GM19193 (cell line): ENCODE results near the gene BCAN.

Experiments
- POLR2A ChIP-seq: IDR thresholded peaks from 4 replicates; pipeline ENCODE4 v1.6.1; 2011; ENCODE audit not compliant: insufficient read depth, insufficient read length; ENCODE audit errors: extremely low read depth

Gene BCAN

DNA sequence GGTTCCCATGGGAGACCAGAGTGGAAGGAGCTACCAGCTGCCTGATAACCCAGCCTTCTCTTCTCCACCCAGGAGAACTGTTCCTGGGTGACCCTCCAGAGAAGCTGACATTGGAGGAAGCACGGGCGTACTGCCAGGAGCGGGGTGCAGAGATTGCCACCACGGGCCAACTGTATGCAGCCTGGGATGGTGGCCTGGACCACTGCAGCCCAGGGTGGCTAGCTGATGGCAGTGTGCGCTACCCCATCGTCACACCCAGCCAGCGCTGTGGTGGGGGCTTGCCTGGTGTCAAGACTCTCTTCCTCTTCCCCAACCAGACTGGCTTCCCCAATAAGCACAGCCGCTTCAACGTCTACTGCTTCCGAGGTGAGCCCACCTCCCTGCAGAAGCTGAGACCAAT is 6.6 kb downstream of the BCAN start:
- TF ChIP-seq POLR2A, result no peak

GRCh38 chr1:156648951-156649350 is 7.0 kb downstream of the BCAN start:
- no peak for TF ChIP-seq POLR2A

DNA sequence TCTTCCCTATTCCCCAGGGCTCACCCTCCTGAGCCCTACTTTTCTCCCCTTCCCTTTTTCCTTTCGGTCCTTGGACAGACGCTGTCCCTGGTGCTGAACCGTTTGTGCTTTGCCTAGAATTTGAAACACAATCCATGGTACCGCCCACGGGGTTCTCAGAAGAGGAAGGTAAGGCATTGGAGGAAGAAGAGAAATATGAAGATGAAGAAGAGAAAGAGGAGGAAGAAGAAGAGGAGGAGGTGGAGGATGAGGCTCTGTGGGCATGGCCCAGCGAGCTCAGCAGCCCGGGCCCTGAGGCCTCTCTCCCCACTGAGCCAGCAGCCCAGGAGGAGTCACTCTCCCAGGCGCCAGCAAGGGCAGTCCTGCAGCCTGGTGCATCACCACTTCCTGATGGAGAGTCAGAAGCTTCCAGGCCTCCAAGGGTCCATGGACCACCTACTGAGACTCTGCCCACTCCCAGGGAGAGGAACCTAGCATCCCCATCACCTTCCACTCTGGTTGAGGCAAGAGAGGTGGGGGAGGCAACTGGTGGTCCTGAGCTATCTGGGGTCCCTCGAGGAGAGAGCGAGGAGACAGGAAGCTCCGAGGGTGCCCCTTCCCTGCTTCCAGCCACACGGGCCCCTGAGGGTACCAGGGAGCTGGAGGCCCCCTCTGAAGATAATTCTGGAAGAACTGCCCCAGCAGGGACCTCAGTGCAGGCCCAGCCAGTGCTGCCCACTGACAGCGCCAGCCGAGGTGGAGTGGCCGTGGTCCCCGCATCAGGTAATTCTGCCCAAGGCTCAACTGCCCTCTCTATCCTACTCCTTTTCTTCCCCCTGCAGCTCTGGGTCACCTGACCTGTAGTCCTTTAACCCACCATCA is 10.4 kb downstream of the BCAN start:
- TF ChIP-seq POLR2A, result no peak

DNA sequence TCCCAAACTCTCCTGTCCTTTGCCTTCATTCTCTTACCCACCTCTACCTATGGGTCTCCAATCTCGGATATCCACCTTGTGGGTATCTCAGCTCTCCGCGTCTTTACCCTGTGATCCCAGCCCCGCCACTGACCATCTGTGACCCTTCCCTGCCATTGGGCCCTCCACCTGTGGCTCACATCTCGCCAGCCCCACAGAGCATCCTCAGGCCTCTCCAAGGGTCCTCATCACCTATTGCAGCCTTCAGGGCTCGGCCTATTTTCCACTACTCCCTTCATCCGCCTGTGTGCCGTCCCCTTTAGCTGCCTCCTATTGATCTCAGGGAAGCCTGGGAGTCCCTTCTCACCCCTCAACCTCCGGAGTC is 11.1 kb downstream of the BCAN start:
- TF ChIP-seq POLR2A, result no peak

GRCh38 chr1:156654700-156655099 is 12.8 kb downstream of the BCAN start:
- TF ChIP-seq POLR2A, result no peak

DNA sequence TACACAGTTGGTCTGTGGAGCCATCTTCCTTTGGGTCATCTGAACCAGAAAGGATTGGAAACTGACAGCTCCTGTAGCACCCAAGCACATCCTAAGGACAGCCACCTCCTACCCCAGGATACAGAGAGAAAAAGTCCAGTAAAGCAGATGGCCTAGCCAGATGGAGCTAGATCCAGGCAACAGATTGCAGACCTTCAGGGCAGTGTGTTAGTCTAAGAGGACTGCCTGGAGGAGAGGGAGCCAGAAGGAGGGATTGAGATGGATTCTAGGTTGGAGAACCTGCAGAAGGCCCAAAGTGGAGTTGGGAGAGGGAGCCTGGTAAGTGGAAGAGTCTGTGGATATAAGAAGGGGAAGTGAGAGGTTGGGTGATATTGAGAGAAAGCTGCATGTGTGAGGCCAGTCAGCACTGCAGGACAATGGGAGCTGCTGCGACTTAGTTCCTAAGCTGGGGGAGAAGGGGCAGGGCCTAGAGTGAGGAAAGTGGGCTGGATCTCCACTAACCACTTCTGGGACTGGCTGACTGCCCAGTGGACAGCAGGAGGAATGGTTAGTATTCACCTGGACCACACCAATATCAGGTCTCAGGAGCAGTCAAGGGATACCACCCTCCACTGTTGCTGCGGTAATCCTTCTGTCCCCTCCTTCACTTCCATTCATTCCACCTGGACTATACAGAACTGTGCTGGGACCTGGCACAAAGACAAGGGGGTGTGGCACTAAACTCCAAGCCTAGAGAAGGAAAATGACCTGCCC is 13.4 kb downstream of the BCAN start:
- no peak for TF ChIP-seq POLR2A

- TF ChIP-seq POLR2A, result no peak
Observed at GRCh38 chr1:156655904-156656516, 14.1 kb downstream of the BCAN start.

- TF ChIP-seq POLR2A, result no peak
Observed at GRCh38 chr1:156656806-156657740, 15.2 kb downstream of the BCAN start.

GRCh38 chr1:156657741-156658319 is 15.9 kb downstream of the BCAN start:
- no peak for TF ChIP-seq POLR2A

DNA sequence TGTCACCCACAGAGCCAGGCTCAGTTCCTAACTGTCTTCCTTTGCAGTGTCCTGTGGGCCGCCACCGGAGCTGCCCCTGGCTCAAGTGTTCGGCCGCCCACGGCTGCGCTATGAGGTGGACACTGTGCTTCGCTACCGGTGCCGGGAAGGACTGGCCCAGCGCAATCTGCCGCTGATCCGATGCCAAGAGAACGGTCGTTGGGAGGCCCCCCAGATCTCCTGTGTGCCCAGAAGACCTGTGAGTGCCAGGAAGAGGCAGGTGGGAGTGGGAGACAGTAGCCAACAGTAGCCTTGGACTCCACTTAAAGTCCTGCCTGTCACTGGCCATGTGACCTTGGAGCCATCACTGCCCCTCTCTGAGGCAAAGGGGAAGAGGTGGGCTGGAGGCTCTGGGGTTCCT is 16.6 kb downstream of the BCAN start:
- TF ChIP-seq POLR2A, result no peak

DNA sequence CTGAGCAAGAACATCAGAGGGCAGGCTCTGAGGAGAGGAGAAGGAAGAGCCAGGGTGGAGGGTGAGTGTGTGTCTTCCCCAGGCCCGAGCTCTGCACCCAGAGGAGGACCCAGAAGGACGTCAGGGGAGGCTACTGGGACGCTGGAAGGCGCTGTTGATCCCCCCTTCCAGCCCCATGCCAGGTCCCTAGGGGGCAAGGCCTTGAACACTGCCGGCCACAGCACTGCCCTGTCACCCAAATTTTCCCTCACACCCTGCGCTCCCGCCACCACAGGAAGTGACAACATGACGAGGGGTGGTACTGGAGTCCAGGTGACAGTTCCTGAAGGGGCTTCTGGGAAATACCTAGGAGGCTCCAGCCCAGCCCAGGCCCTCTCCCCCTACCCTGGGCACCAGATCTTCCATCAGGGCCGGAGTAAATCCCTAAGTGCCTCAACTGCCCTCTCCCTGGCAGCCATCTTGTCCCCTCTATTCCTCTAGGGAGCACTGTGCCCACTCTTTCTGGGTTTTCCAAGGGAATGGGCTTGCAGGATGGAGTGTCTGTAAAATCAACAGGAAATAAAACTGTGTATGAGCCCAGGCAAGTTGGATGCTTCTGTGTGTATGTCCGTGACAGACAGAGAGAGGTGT is 17.1 kb downstream of the BCAN start:
- no peak for TF ChIP-seq POLR2A

GRCh38 chr1:156659661-156659987 is 17.7 kb downstream of the BCAN start:
- TF ChIP-seq POLR2A, result no peak

DNA sequence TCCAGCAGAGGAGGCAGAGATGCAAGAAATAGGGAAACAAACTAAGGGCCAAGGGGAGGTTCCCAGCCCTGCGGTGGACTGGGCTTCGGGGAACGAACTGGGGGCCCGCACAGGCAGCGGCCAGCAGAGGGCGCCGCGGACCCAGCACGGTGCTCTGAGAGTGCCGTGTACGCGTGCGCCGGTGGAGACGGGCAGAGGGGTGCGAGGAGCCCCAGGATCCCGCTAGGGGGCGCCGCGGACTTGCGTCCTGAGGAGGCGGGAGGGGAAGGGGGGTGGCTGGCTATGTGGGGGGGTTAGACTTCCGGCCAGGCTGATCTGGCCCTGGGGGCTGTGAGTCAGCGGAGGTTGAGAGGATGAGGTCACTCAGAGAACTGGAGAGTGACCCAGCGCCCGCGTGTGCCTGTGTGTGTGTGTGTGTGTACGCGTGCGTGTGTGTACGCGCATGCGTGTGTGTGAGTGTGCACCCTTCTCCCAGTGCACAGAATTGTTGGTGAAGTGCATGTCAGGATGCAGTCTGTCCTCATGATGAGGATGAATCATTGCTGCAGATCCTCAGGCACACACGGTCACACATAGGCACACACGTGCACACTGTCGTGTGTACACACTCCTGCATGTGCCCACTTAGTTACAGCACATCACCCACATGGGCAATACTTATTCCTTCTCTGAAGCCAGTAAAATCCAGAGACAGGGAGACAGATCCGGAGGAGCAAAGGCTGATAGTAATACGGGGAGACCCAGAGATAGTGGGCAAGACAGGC is 18.3 kb downstream of the BCAN start:
- peak; percentile 10 for TF ChIP-seq POLR2A
